Measurements from ENCODE around the gene PLEKHH1.
A peak's percentile ranks its signal among the peaks of the same experiment; 100 is the strongest.

The PLEKHH1 gene

DNA sequence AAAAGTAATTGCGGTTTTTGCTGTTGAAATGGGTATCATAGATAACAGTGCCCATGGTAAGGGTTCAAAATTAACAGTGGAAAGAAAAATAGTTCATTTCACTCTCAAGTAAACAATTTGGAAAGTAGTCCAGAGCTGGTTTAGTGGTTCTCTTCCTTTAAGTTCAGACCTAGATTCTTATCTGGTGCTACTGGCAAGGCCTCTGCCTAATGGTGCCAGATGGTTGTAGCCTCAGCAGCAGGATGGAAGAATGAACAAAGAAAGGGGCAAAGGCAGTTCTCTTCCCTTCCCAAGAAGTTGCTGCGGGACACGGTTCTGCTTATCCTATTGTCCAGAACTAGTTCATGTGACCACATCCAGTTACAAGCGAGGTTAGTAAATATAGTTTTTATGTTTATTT lies 97.1 kb downstream of the PLEKHH1 start:
- DNase-seq (ENCODE audit: low spot score): no peak

- DNase-seq (ENCODE audit: low spot score): no peak
Measured at GRCh38 chr14:67630938-67631337, 97.8 kb downstream of the PLEKHH1 start.

GRCh38 chr14:67633451-67634147 lies 100.5 kb downstream of the PLEKHH1 start:
- DNase-seq (ENCODE audit: low spot score): no peak

DNA sequence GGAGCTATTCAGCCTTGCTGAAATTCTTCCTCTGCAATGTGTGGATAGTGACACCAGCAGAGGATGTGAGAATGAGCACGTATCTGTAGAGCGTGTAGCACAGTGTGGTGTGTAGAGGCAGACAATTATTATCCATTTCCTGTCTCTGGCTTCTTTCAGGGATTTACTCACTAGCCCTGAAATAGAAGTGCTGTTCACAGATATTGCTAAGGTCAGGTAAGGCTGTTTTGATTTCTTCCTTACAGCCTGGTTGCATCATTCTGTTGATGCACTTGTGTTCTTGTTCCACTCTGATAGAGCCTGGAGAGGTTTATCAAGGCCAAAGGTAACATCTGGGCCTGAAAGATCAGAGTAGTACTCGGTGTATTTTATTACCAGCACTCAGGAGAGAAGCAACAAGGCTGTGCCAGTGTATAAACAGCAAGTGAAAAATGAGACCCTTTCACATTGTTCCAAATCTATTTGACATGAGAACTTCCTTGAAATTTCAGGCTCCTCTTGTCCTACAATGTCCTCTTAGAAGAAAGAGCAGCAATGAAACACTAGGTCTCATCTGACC lies 103.3 kb downstream of the PLEKHH1 start:
- peak; percentile 72 for DNase-seq (ENCODE audit: low spot score)

DNA sequence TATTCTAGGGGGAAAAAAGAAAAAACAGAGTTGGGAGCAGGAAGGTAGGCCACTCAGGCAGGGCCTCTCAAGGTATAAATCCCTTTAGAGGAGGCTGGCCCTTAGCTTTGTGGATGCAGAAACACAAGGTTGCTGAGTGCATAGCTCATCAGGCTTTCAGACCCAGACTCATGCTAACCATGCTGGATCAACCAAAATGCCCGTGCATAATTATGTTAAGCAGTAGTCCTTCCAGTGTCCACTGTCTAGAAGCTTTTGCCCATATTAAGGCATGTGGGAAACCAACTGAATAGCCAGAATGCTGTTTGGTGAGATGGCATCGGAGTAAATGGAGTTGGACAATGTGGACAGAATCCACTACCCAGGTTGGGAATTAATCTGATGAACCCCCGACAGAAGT lies 105.6 kb downstream of the PLEKHH1 start:
- no peak for DNase-seq (ENCODE audit: low spot score)
